ENCODE results near the gene ANOS1.
"Not testable (repeated sequence)": the region's sequence is repeated elsewhere in the genome, so short reads cannot be mapped to it uniquely, and the experiment has no call there.

Gene ANOS1

GRCh38 chrX:8731559-8732395 lies at the start of gene ANOS1:
Gene ANOS1, minus strand, starts transcription at chrX:8732137. Its CDS starts 101 bp downstream, at chrX:8732036.
- no peak for DNase-seq

- DNase-seq: no peak
Measured at GRCh38 chrX:8773117-8773516, 41.2 kb upstream of the ANOS1 start.

- no peak for DNase-seq
Measured at GRCh38 chrX:8760021-8760420, 28.1 kb upstream of the ANOS1 start.

- DNase-seq: not testable (repeated sequence)
Measured at GRCh38 chrX:8758706-8759105, 26.8 kb upstream of the ANOS1 start.

GRCh38 chrX:8757609-8758389 lies 25.9 kb upstream of the ANOS1 start:
- not testable (repeated sequence) for DNase-seq

GRCh38 chrX:8755813-8756212 lies 23.9 kb upstream of the ANOS1 start:
- no peak for DNase-seq

GRCh38 chrX:8755116-8755515 lies 23.2 kb upstream of the ANOS1 start:
- peak; percentile 5 for DNase-seq

- DNase-seq: no peak
Measured at GRCh38 chrX:8749697-8750096, 17.8 kb upstream of the ANOS1 start.

GRCh38 chrX:8748855-8749254 lies 16.9 kb upstream of the ANOS1 start:
- peak; percentile 27 for DNase-seq

- peak; percentile 73 for DNase-seq
Measured at GRCh38 chrX:8743126-8743732, 11.3 kb upstream of the ANOS1 start.

GRCh38 chrX:8741981-8742380 lies 10.0 kb upstream of the ANOS1 start:
- DNase-seq: no peak

GRCh38 chrX:8738588-8739189 lies 6.8 kb upstream of the ANOS1 start:
- peak; percentile 51 for DNase-seq

GRCh38 chrX:8737883-8738282 lies 5.9 kb upstream of the ANOS1 start:
- no peak for DNase-seq

- no peak for DNase-seq
Measured at GRCh38 chrX:8730812-8731558, 952 bp downstream of the ANOS1 start.

GRCh38 chrX:8729811-8730210 lies 2.1 kb downstream of the ANOS1 start:
- no peak for DNase-seq

GRCh38 chrX:8728932-8729535 lies 2.9 kb downstream of the ANOS1 start:
- no peak for DNase-seq

GRCh38 chrX:8726031-8726652 lies 5.8 kb downstream of the ANOS1 start:
- DNase-seq: no peak

GRCh38 chrX:8724300-8724699 lies 7.6 kb downstream of the ANOS1 start:
- peak; percentile 3 for DNase-seq

GRCh38 chrX:8721536-8721935 lies 10.4 kb downstream of the ANOS1 start:
- DNase-seq: no peak

GRCh38 chrX:8720136-8720535 lies 11.8 kb downstream of the ANOS1 start:
- no peak for DNase-seq

GRCh38 chrX:8717354-8717753 lies 14.6 kb downstream of the ANOS1 start:
- no peak for DNase-seq

GRCh38 chrX:8714164-8714563 lies 17.8 kb downstream of the ANOS1 start:
- no peak for DNase-seq

All from activated CD4-positive, alpha-beta T cell treated with anti-CD3 and anti-CD28 coated beads, Interleukin-2, Interleukin-6, amounts not matched to agents 100 ng/mL and 50 ng/mL, durations not matched to agents 16 hours and 8 hours (primary cell).